Measurements from ENCODE around the gene COX6A2.

GRCh38 chr16:31473264-31473984 lies 45.3 kb upstream of the COX6A2 start:
- no peak for TF ChIP-seq EZH2 (IDR thresholded peaks at IDR 0.05)
- no peak for TF ChIP-seq POLR2AphosphoS5 (IDR thresholded peaks at IDR 0.05; ENCODE audit: borderline replicate concordance, low read depth, low read length)
- TF ChIP-seq FOXP2 (optimal IDR thresholded peaks at IDR 0.05; ENCODE audit: control extremely low read depth, extremely low read length, insufficient read depth), result no peak
